MCF 10A (cell line): Measurements from ENCODE around the gene LHX4. TPM values are rescaled to one million over a fixed set of nuclear protein-coding genes. Genes with fewer than 3 reads are reported as not detected.

ENCODE experiments used
- BruUV-seq: library from RNA; stranded (reverse); fragments of 400-500 nt; replicated peaks from 2 replicates; lab custom pipeline; 2021; lab: Mats Ljungman, UMichigan
- CTCF ChIA-PET: fragments of 300-600 bp; sonication (Branson Sonifier 250); formaldehyde crosslinking; extraction: SDS; loops from one replicate; lab custom pipeline; 2021; ENCODE audit warnings: antibody characterized with exemption, inconsistent platforms; lab: Yijun Ruan, JAX
- POLR2A ChIA-PET: fragments of 300-600, 350-650 bp; sonication (Branson Sonifier 250); formaldehyde crosslinking; extraction: SDS; loops from one replicate; lab custom pipeline; 2020; ENCODE audit warnings: antibody characterized with exemption, inconsistent platforms; lab: Yijun Ruan, JAX
- DNase-seq: peaks from one replicate; pipeline ENCODE4 v3.0.0-alpha.2; 2018; ENCODE audit not compliant: unreplicated experiment
- H3K27ac Mint-ChIP-seq: one replicate; pipeline ENCODE4 v1.8.0; 2022; ENCODE audit warnings: mild to moderate bottlenecking, low read depth, mixed read lengths; ENCODE audit not compliant: unreplicated experiment
- H3K27me3 Mint-ChIP-seq: one replicate; pipeline ENCODE4 v1.8.0; 2022; ENCODE audit warnings: mixed read lengths; ENCODE audit not compliant: insufficient read depth, unreplicated experiment
- H3K36me3 Mint-ChIP-seq: one replicate; pipeline ENCODE4 v1.8.0; 2022; ENCODE audit warnings: mild to moderate bottlenecking, moderate library complexity, mixed read lengths; ENCODE audit not compliant: insufficient read depth, unreplicated experiment
- H3K4me1 Mint-ChIP-seq: one replicate; pipeline ENCODE4 v1.8.0; 2022; ENCODE audit warnings: mixed read lengths; ENCODE audit not compliant: insufficient read depth, unreplicated experiment
- H3K4me3 Mint-ChIP-seq: one replicate; pipeline ENCODE4 v1.8.0; 2022; ENCODE audit warnings: mild to moderate bottlenecking, moderate library complexity, mixed read lengths; ENCODE audit not compliant: unreplicated experiment
- H3K9me3 Mint-ChIP-seq: one replicate; pipeline ENCODE4 v1.8.0; 2022; ENCODE audit warnings: mixed read lengths; ENCODE audit not compliant: unreplicated experiment
- intact Hi-C: fragments of 100-400 bp; cut with micrococcal nuclease; formaldehyde crosslinking; loops from 2 replicates; pipeline ENCODE4 v1.14.1; 2022
- total RNA-seq: library from RNA; stranded (reverse); gene quantifications from 2 replicates; pipeline ENCODE4 v1.2.3, GENCODE V29; 2022
- TF ChIP-seq, protein P1 (sequence below): fragments of 200-600 bp; IDR thresholded peaks from one replicate; pipeline ENCODE4 v1.8.0; 2022; ENCODE audit warnings: antibody characterized with exemption, mild to moderate bottlenecking; ENCODE audit not compliant: unreplicated experiment

Gene LHX4
- total RNA-seq, 1 experiment from 2014 or later, result not detected

DNA sequence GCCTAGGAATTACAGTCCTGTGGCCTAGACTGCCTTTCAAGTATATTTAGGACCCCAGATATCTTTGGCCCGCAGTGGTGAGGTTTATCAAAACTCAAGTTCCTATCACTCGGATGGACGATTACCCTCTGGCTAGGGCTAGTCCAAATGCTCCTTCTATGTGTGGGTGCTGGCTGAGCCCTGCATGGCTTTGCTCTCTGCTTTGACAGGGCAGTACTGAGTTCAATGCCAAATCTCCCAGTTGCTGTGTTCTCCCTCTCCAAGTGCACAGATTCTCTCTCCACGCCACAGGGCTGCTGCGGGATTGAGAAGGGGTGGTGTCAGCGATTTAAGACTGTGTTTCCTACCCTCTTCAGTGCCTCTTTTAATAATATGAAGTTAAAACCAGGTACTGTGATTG is 97.0 kb downstream of the LHX4 start:
- TF ChIP-seq, protein P1, sequence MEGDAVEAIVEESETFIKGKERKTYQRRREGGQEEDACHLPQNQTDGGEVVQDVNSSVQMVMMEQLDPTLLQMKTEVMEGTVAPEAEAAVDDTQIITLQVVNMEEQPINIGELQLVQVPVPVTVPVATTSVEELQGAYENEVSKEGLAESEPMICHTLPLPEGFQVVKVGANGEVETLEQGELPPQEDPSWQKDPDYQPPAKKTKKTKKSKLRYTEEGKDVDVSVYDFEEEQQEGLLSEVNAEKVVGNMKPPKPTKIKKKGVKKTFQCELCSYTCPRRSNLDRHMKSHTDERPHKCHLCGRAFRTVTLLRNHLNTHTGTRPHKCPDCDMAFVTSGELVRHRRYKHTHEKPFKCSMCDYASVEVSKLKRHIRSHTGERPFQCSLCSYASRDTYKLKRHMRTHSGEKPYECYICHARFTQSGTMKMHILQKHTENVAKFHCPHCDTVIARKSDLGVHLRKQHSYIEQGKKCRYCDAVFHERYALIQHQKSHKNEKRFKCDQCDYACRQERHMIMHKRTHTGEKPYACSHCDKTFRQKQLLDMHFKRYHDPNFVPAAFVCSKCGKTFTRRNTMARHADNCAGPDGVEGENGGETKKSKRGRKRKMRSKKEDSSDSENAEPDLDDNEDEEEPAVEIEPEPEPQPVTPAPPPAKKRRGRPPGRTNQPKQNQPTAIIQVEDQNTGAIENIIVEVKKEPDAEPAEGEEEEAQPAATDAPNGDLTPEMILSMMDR, result no peak
- no peaks in the 10 kb centered on the region for H3K27me3 Mint-ChIP-seq
- no peak overlapping the region for H3K4me3 Mint-ChIP-seq
- peaks cover 23% of the 10 kb centered on the region for H3K36me3 Mint-ChIP-seq
- peaks cover 26% of the 10 kb centered on the region for H3K9me3 Mint-ChIP-seq
- no peaks in the 10 kb centered on the region for H3K4me1 Mint-ChIP-seq
- ChIA-PET POLR2A (no interaction called here), CTCF (interaction anchor here (1.4 kb wide), 1 partner anchor 74 kb away, joined by 4 read pairs; no protein-coding TSS in a partner anchor)
- BruUV-seq, result no TSS peak
- intact Hi-C loops, result no loop called here
- DNase-seq, result no peak
- H3K27ac Mint-ChIP-seq, result no peak overlapping the region

Other genes starting within 250 kb of the LHX4 start
- 309 and 464 TPM in 2 replicates for gene QSOX1, start 75.4 kb upstream of the LHX4 start, total RNA-seq